Anterior cingulate cortex (tissue), 58 donors: ENCODE results near the gene CPLX3.
"Not testable (repeated sequence)": the region's sequence is repeated elsewhere in the genome, so short reads cannot be mapped to it uniquely, and the experiment has no call there.

Source experiments
- DNase-seq, 58 donors: peaks; one replicate each; lab custom pipeline; 2025; lab: John Stamatoyannopoulos, UW

CPLX3 gene

DNA sequence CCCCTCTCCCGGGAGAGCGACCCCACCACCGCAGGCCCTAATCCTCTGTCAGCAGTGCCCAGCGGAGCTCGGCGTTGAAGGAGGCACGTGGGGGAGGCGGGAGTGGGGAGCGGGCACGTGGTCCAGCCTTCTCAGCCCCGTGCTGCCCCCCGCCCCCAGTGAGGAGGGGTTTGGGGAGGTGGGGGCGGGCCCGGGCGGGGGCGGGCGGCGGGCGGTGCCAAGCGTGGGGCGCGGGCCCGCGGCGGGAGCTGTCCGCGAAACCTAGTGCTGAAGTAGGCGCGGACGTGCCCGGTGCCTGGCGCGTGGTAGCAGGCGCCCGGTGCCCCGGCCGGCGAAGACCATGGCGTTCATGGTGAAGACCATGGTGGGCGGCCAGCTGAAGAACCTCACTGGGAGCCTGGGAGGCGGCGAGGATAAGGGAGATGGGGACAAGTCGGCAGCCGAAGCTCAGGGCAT, at the start of gene CPLX3:
TSS of gene CPLX3 (plus strand) at position 264 of the 456 bp plus-strand sequence. CDS start at position 341, 77 bp downstream.
- peak in 9 of 58 donors; percentile 14 to 32 (median 23) for DNase-seq

GRCh38 chr15:74776821-74777768, 49.3 kb upstream of the CPLX3 start:
- DNase-seq = peak in 7 of 58 donors; percentile 16 to 52 (median 26)

DNA sequence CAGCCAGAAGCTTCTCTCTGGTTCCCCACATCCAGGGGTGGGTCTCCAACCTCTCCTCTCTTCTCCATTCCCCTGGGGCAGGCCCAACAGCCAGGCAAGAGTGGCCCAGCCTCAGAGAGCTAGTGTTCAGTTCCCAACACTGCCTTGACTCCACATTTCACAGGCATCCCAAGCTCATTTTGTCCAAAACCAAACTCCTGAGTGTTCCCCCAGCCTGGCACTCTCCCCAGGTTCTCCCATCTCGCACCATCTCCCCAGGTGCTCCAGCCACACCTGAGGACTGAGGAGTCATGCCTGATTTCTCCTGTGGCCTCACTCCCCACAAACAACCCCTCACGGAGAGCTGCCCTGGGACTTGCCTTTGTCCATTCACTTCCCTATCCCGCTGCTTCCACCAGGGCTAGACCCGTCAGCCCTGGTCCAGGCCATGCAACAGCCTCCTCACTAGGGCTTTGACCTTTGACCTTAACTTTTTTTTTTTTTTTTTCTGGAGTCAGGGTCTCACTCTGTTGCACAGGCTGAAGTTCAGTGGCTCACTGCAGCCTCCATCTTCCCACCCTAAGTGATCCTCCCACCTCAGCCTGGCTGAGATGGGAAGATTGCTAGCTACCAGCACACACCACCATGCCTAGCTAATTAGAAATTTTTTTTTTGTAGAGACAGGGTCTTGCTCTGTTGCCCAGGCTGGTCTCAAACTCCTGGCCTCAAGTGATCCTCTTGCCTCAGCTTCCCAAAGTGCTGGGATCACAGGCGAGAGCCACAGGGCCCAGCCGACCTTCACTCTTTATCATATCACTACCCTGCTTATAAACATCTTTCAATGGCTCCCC, 48.4 kb upstream of the CPLX3 start:
- DNase-seq = no peak

DNA sequence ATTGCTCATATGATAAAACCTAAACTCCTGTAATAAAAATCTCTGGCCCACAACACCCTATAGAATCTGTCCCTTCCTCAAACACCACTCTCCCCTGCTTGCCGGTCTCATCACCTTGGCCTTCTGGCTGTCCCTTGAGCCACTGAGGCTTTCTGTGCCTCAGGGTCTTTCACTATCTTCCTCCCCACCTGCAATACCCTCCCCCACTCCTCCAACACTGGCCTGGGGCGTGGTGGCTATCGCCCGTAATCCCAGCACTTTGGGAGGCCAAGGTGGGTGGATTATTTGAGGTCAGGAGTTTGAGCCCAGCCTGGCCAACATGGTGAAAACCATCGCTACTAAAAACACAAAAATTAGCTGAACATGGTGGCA, 47.8 kb upstream of the CPLX3 start:
- DNase-seq = no peak

GRCh38 chr15:74779162-74779648, 47.2 kb upstream of the CPLX3 start:
- DNase-seq = no peak

DNA sequence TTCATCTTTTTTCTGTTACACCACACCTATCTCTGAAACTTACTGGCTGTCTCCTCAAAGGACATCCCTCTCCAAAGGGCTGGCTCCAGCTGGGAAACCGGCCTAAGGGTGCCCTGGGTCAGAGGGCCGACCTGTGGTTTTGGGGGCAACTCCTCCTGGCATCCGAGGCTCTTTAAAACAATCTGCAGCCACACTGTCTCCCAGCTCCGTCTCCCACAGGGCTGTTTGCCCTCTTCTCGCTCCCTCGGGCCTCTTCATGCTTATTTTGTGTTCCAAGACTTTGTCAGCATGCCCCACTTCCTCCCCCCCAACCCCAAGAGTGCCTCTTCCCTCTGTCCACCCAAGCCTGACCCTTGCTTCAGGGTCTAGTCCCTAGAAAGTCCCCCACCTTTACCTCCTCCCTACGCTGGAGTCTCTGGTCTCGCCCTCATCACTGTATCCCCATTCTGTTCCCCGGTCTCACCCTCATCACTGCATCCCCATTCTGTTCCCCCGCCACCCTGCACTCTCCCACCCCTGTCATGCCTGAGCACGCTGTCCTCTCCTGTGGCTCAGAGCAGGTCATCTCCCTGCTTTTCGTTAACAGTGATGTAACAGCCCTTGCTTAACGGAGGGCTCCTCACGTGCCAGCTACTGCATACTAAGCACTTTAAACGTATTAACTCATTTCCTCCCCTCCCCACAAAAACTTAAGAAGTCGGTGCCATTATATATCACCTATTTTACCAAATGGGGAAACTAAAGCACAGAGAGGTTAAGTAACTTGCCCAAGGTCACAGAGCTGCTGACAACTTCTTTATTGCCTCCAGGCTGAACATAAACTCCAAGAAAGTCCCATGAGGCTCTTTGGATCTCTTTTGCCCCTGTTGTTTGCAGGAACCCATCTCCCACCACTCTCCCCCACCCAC, 45.6 kb upstream of the CPLX3 start:
- DNase-seq = no peak

- peak in 48 of 58 donors; percentile 25 to 78 (median 52) for DNase-seq
Measured at GRCh38 chr15:74781431-74782258, 44.8 kb upstream of the CPLX3 start, which contains the start of gene CSK. CSK (plus strand) TSS chr15:74782080; CDS start chr15:74798298, 16,218 bp downstream.

- DNase-seq = peak in 1 of 58 donors; percentile 54
Measured at GRCh38 chr15:74782259-74783071, 44.0 kb upstream of the CPLX3 start.

GRCh38 chr15:74783072-74783807, 43.2 kb upstream of the CPLX3 start:
- DNase-seq = peak in 6 of 58 donors; percentile 19 to 60 (median 24)

GRCh38 chr15:74783808-74784175, 42.6 kb upstream of the CPLX3 start:
- no peak for DNase-seq

- no peak for DNase-seq
Measured at GRCh38 chr15:74784426-74785193, 41.8 kb upstream of the CPLX3 start.

DNA sequence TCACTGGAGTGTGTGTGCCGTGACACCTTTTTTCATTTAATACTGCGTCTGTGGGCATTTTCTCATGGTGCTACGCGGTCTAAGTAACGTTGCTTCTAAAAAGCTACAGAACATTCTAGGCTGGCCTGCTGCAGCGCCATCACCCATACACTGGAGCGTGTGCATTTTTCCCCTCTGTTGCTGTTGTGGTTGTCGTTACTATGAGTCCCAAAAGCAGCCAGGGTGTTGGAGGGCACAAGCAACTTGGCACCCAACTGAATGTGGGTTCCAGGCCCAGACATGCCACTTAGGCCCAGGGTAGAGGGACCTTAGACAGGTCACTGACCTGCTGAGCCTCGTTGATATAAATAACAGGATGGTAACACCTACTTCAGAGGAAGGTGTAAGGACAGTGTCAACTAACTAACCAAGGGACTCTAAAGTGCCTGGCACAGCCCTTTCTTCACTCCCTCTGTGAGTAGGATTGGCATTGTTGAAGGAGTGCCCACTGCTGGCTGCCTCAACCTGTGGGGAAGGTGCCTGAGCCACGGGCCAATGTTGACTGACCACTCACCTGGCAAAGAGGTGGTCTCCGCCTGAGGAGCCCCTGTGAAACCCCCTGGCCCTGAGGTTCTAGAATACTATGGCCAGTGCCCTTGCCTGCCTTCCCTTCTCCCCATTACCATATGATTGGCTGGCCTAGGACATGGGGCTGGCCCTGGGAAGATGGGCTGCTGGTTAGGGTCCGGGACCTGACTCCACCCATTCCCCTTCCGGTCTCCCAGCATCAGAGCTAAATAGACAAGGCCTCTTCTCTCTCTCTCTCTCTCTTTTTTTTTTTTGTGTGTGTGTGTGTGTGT, 41.0 kb upstream of the CPLX3 start:
- DNase-seq = no peak

GRCh38 chr15:74786081-74786480, 40.3 kb upstream of the CPLX3 start:
- not testable (repeated sequence) for DNase-seq

GRCh38 chr15:74786551-74787165, 39.8 kb upstream of the CPLX3 start:
- DNase-seq = no peak
